CD4-positive, alpha-beta T cell (primary cell): ENCODE results near the gene JAKMIP2. TPM values are rescaled to one million over a fixed set of nuclear protein-coding genes. Genes with fewer than 3 reads are reported as not detected.

Experiments used
- ATAC-seq: fragments of 200-7000 bp; cut with Tn5 transposase; one replicate; pipeline ENCODE4 v1.10.0; 2022; ENCODE audit warnings: mild to moderate bottlenecking; ENCODE audit not compliant: poor library complexity
- CTCF ChIA-PET: fragments of 350-600 bp; sonication (Branson Sonifier 250); formaldehyde crosslinking; loops from one replicate; lab custom pipeline; 2021; ENCODE audit warnings: antibody characterized with exemption, inconsistent platforms; lab: Charles Lee
- POLR2A ChIA-PET: fragments of 350-600 bp; sonication (Branson Sonifier 250); formaldehyde crosslinking; loops from one replicate; lab custom pipeline; 2021; ENCODE audit warnings: antibody characterized with exemption, inconsistent platforms; lab: Charles Lee
- DNase-seq, 14 experiments: peaks; one replicate each; pipeline ENCODE4 v3.0.0-alpha.2; 2013 to 2020; ENCODE audit warnings: mixed read lengths in 2 of 14
- H3K27ac ChIP-seq, 2 donors: one replicate each; pipeline versions ENCODE4 v1.5.1 to v1.7.0; 2013; ENCODE audit warnings: low read length in 2 of 2, low read depth in 1 of 2, mild to moderate bottlenecking in 1 of 2
- H3K27me3 ChIP-seq, 2 experiments: 1 replicate in 1 of 2; 2 replicates in 1 of 2; pipeline versions ENCODE4 v1.6.1 to v1.7.0; 2013; ENCODE audit warnings: low read length in 2 of 2, control low read depth in 1 of 2, mild to moderate bottlenecking in 1 of 2, moderate library complexity in 1 of 2; ENCODE audit not compliant: insufficient read depth in 2 of 2, control insufficient read depth in 1 of 2
- H3K36me3 ChIP-seq: one replicate; pipeline ENCODE4 v1.6.1; 2013; ENCODE audit warnings: low read length, control low read depth; ENCODE audit not compliant: insufficient read depth
- H3K4me1 ChIP-seq: one replicate; pipeline ENCODE4 v1.6.1; 2013; ENCODE audit warnings: low read length, control low read depth; ENCODE audit not compliant: insufficient read depth
- H3K4me3 ChIP-seq: one replicate; pipeline ENCODE4 v1.5.1; 2013; ENCODE audit warnings: mild to moderate bottlenecking, low read length, moderate library complexity
- H3K9me3 ChIP-seq, 2 experiments: 1 replicate in 1 of 2; 2 replicates in 1 of 2; pipeline versions ENCODE4 v1.6.1 to v1.7.0; 2013; ENCODE audit warnings: low read length in 2 of 2, mild to moderate bottlenecking in 2 of 2, control low read depth in 1 of 2, moderate library complexity in 1 of 2; ENCODE audit not compliant: control insufficient read depth in 1 of 2, insufficient read depth in 1 of 2
- H3K27ac Mint-ChIP-seq: one replicate; pipeline ENCODE4 v1.8.0; 2020; ENCODE audit warnings: mixed read lengths
- H3K27me3 Mint-ChIP-seq: one replicate; pipeline ENCODE4 v1.8.0; 2021; ENCODE audit warnings: mixed read lengths
- H3K36me3 Mint-ChIP-seq: one replicate; pipeline ENCODE4 v1.8.0; 2021; ENCODE audit warnings: low read depth, mixed read lengths
- H3K4me1 Mint-ChIP-seq: one replicate; pipeline ENCODE4 v1.8.0; 2021; ENCODE audit warnings: low read depth, mixed read lengths
- H3K4me3 Mint-ChIP-seq: one replicate; pipeline ENCODE4 v1.8.0; 2020; ENCODE audit warnings: mild to moderate bottlenecking, mixed read lengths
- H3K9me3 Mint-ChIP-seq: one replicate; pipeline ENCODE4 v1.8.0; 2020; ENCODE audit warnings: mixed read lengths
- CTCF ChIP-seq: fragments of 200-600 bp; IDR thresholded peaks from one replicate; pipeline ENCODE4 v1.8.0; 2022; ENCODE audit warnings: antibody characterized with exemption, mild to moderate bottlenecking
- intact Hi-C, 2 experiments: fragments of 100-400 bp; cut with DNase I in 1 of 2; cut with micrococcal nuclease in 1 of 2; formaldehyde crosslinking; loops; one replicate each; pipeline versions ENCODE4 v1.15.1 to v1.9.0; 2023 to 2025; cut with DNase I, micrococcal nuclease
- total RNA-seq, 174 experiments: library from RNA in 2 of 174; stranded (reverse) in 2 of 174; gene quantifications; one replicate each; pipeline ENCODE4 v1.2.3 and lab custom pipeline; 2021 to 2026

JAKMIP2 gene
- total RNA-seq, 2 experiments from 2014 or later, result 0.74 to 1.3 TPM

DNA sequence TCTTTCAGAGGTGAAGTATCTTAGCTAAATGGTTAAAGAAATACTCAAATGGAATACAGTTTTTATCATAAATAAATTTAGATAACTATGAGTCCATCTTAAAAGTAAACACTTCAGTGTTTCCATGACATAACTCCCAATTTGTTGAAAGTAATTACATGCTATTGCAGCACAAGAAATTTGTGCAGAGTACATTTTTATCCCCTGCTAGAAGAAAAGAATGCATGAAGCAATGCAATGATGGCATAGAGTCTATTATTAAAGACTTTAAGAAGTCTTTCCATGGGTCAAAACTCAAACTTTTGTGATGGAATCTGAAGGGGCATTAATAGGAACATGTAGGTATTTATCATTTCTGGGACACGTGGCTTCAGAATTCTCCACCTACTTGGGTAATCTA, 166.1 kb downstream of the JAKMIP2 start:
- Histone ChIP-seq H3K4me3 (no peak overlapping the region), H3K27ac (no peak overlapping the region), H3K9me3 (no peaks in the 10 kb centered on the region), H3K36me3 (no peaks in the 10 kb centered on the region), H3K4me1 (no peaks in the 10 kb centered on the region), H3K27me3 (no peaks in the 10 kb centered on the region)
- no peak for TF ChIP-seq CTCF
- no peaks in the 10 kb centered on the region for H3K27me3 Mint-ChIP-seq
- no peak for ATAC-seq
- H3K36me3 Mint-ChIP-seq, result peaks cover 20% of the 10 kb centered on the region
- H3K4me1 Mint-ChIP-seq, result no peaks in the 10 kb centered on the region
- no peak overlapping the region for H3K27ac Mint-ChIP-seq
- ChIA-PET CTCF (no interaction called here), POLR2A (no interaction called here)
- intact Hi-C loops, result no loop called here
- H3K9me3 Mint-ChIP-seq, result no peaks in the 10 kb centered on the region
- H3K4me3 Mint-ChIP-seq, result no peak overlapping the region
- no peak for DNase-seq

- Mint-ChIP-seq H3K9me3 (peaks cover 3% of the 10 kb centered on the region), H3K27ac (no peak overlapping the region), H3K27me3 (no peaks in the 10 kb centered on the region), H3K4me3 (no peak overlapping the region), H3K4me1 (no peaks in the 10 kb centered on the region), H3K36me3 (peaks cover 22% of the 10 kb centered on the region)
- Histone ChIP-seq H3K4me3 (no peak overlapping the region), H3K4me1 (no peaks in the 10 kb centered on the region), H3K36me3 (no peaks in the 10 kb centered on the region), H3K27me3 (no peaks in the 10 kb centered on the region), H3K9me3 (no peaks in the 10 kb centered on the region), H3K27ac (no peak overlapping the region)
- intact Hi-C loops, result no loop called here
- ChIA-PET POLR2A (no interaction called here), CTCF (no interaction called here)
- TF ChIP-seq CTCF, result no peak
- DNase-seq, result no peak
- no peak for ATAC-seq
Measured at GRCh38 chr5:147613359-147613758, 169.2 kb downstream of the JAKMIP2 start.

GRCh38 chr5:147611483-147611882, 171.0 kb downstream of the JAKMIP2 start:
- ChIA-PET POLR2A (no interaction called here), CTCF (no interaction called here)
- Mint-ChIP-seq H3K4me3 (no peak overlapping the region), H3K27ac (no peak overlapping the region), H3K9me3 (peaks cover 3% of the 10 kb centered on the region), H3K27me3 (no peaks in the 10 kb centered on the region), H3K36me3 (peaks cover 18% of the 10 kb centered on the region), H3K4me1 (no peaks in the 10 kb centered on the region)
- ATAC-seq, result no peak
- Histone ChIP-seq H3K27ac (no peak overlapping the region), H3K4me1 (no peaks in the 10 kb centered on the region), H3K4me3 (no peak overlapping the region), H3K9me3 (no peaks in the 10 kb centered on the region), H3K27me3 (no peaks in the 10 kb centered on the region), H3K36me3 (no peaks in the 10 kb centered on the region)
- DNase-seq, result no peak
- intact Hi-C loops, result no loop called here
- no peak for TF ChIP-seq CTCF
